HG03045 (cell line): Measurements from ENCODE around the gene SLC39A1.
"Not testable (repeated sequence)": the region's sequence is repeated elsewhere in the genome, so short reads cannot be mapped to it uniquely, and the experiment has no call there.

Experiments used
- ATAC-seq: cut with Tn5 transposase; IDR thresholded peaks from one replicate; pipeline ENCODE4 v1.9.1; 2021; ENCODE audit warnings: mild to moderate bottlenecking, moderate library complexity; ENCODE audit not compliant: unreplicated experiment

SLC39A1 gene, protein sequence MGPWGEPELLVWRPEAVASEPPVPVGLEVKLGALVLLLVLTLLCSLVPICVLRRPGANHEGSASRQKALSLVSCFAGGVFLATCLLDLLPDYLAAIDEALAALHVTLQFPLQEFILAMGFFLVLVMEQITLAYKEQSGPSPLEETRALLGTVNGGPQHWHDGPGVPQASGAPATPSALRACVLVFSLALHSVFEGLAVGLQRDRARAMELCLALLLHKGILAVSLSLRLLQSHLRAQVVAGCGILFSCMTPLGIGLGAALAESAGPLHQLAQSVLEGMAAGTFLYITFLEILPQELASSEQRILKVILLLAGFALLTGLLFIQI

DNA sequence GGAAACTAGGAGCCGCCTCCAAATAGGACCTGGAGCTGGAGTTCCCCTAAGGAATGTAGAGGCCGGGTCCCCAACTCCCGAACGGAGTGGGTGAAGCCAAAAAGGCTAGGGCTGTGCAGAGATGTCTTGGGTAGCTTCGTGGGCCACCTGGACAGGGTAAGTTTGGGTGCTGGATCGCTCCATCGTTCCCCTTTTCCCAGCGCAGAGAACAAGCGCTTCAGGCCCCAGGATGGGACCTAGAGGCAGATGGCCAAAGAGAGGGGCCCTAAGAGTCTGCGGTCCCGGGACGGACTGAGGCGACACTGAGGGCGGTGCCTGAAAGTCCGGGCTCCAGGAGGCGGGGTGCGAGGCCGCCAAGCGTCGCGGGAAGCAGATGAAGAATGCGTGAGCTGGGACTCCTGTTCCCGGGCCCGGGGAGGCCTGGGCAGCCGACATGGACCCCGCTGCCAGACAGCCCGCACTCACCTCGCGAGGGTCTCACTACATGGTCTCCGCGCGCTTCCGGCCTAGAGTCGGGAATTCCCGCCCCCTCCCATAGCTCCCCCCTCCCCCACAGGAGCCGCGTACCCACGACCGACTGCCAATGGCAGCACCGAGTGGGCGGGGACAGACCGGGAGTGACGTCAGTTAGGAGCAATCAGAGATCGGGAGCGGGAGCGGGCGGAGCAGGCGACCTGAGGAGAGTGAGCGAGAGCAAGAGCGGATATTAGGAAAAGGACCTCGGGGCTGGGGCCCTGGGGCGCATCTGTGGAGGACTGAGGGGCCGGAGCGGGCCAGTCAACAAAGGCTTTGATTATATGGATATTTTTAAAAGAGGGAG lies at the start of gene SLC39A1:
SLC39A1 (minus strand) TSS at position 508 of the 820 bp plus-strand sequence. CDS start 822 bp downstream, outside the sequence.
- ATAC-seq = peak; percentile 57

DNA sequence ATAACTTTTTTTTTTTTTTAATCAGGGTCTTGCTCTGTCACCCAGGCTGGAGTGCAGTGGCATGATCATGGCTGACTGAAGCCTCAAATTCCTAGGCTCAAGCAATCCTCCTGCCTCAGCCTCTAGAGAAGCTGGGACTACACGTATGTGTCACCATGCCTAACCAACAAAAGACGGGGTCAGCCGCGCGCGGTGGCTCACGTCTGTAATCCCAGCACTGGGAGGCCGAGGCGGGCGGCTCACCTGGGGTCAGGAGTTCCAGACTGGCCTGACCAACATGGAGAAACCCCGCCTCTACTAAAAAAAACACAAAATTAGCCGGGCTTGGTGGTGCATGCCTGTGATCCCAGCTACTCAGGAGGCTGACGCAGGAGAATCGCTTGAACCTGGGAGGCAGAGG lies 49.2 kb upstream of the SLC39A1 start:
- ATAC-seq = not testable (repeated sequence)

DNA sequence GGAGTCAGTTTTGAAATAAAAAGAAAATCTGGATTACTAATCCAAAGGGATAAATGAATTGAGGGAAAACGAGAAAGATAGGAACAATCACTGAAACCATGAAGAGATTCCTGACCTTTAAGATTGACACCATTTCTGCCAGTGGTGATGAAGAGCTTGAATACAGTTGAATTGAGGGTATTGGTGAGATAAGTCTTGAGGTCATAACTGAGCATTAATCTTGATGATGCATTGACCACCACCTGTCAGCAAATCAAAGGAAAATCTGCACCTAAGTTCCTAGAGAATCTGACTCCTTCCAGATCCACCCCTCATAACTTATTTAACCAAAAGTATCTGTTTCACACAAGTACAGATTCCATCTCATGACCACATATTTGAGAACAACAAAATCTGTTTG lies 48.8 kb upstream of the SLC39A1 start:
- ATAC-seq = no peak

DNA sequence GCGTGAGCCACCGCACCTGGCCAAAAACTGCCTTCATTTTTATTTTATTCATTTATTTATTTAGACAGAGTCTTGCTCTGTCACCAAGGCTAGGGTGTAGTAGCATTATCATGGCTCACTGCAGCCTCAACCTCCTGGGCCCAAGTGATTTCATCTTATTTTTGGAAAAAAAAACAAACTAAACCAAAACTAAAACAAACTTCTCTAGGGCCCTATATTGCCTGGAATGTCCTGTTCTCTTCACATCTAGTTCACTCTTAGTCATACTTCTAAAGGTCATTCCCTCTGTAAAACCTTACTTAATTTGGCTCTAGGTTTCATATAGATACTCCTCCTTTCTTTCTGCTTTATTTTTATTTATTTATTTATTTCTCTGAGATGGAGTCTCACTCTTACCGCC lies 42.8 kb upstream of the SLC39A1 start:
- no peak for ATAC-seq

DNA sequence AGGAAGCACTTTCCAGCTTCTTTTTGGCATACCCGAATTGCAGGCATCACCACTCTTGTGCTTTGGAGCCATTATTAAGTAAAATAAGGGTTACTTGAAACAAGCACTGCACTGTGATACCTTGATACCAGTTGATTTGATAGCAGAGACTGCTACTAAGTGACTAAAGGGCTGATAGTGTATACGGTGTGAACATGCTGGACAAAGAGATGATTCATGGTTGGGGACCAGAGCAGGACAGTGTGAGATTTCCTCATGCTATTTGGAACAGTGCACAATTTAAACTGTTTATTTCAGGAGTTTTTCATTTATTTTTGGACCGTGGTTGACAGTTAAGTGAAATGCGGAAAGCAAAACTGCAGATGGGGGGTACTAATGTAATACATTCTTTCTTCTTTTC lies 37.1 kb upstream of the SLC39A1 start:
- ATAC-seq = no peak

DNA sequence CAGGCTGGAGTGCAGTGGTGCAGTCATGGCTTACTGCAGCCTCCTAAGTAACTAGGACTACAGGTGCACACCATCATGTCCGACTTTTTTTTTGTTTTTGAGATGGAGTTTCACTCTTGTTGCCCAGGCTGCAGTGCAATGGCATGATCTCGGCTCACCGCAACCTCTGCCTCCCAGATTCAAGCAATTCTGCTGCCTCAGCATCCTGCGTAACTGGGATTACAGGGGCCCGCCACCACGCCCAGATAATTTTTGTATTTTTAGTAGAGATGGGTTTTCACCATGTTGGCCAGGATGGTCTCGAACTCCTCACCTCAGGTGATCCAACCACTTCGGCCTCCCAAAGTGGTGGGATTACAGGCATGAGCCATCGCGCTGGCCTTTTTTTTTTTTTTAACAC lies 33.5 kb upstream of the SLC39A1 start:
- not testable (repeated sequence) for ATAC-seq

DNA sequence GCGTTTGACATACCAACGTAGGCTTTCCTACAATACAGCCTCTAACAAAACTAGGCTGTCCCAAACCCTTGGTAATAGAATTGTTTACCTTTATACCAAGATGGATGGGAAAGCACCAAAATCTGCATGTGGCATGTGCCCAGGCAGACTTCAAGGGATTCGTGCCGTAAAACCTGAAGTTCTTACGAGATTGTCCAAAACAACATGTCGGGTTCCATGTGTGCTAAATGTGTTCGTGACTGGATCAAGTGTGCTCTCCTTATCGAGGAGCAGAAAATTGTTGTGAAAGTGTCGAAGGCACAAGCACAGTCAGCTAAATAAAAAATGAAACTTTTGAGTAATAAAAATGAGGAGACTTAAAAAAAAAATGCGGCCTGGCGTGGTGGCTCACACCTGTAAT lies 32.3 kb upstream of the SLC39A1 start:
- no peak for ATAC-seq

DNA sequence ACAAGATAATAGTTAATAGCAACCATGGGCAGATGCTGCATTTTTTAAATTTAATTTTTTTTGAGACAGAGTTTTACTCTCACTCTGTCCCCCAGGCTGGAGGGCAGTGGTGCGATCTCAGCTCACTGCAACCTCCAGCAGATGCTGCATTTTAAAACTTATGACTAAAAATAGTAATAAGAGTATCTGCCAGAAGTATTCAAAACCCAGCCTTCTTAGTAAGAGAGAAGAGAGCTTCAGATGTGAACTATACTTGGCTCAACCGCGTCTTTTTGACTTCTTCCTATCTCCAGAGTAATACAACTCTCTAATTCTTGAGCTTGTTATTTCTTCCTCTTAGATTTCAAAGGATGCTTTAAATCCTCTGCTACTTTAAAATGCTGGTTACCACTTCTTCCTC lies 31.9 kb upstream of the SLC39A1 start:
- ATAC-seq = no peak

DNA sequence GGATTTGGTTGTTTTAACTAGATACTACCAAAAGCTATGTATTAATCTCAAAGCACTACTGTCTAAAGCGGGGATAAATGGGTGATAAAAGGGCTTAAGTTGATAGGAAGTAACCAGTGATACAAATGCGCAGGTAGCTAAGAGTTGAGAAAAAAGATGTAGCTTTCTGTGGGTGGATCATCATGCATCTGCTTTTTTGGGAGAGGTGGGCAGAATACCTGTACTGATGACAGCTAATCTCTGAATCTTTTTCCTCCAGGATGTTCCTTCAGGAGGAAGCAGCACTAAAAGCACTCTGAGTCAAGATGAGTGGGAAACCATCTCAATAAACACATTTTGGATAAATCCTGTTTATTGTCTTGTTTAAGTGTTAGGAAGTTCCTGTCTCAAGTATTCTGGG lies 28.5 kb upstream of the SLC39A1 start:
- no peak for ATAC-seq

DNA sequence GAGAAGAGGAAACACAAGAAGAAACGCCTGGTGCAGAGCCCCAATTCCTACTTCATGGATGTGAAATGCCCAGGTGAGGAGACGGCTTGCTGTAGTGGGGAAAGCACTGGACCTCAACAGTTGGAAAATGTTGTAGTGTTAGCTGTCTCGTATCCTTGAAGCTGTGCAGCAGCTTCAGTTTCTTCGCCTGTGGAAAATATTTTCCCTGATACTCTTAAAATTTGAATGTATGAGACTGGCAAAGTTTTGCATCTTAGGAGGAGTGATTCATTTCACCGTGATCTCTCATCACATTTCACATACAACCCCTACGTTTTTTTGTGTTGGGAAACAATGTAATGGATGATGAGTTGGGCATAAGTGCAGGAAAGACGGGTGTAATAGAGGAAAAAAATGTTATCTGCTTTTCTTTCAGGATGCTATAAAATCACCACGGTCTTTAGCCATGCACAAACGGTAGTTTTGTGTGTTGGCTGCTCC lies 27.9 kb upstream of the SLC39A1 start:
- ATAC-seq = no peak

DNA sequence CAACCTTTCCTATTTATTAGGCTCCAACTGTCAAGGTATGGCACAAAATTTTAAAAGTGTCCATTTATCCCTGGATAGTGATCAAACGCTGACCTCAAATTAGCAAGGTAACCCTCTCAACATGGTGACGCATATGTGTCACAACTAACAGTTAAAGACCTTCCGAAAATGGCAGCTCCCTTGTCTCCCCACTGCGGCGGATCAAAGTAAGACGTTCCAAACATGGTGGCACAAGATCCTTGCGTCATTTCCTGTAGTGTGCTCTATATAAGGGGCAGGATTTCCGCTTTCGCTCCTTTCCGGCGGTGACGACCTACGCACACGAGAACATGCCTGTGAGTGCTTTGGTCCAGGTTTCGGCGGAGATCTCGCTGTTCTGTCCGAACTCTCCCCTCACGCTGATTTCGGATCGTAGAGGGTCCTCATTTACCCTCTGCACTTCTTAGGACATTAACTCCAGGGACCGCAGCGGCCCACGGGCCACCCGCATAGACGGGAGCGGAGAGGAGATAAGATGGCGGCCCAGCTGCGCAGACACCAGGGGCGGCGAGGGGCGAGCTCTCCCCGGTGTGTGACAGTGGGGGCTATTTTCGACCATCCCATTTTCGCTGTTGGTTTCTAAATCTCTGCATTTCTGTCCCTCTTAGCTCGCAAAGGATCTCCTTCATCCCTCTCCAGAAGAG lies 27.3 kb upstream of the SLC39A1 start, which contains the start of gene RPS27:
RPS27 (plus strand) TSS at position 295 of the 683 bp plus-strand sequence; CDS start at position 330, 35 bp downstream.
- peak; percentile 70 for ATAC-seq

DNA sequence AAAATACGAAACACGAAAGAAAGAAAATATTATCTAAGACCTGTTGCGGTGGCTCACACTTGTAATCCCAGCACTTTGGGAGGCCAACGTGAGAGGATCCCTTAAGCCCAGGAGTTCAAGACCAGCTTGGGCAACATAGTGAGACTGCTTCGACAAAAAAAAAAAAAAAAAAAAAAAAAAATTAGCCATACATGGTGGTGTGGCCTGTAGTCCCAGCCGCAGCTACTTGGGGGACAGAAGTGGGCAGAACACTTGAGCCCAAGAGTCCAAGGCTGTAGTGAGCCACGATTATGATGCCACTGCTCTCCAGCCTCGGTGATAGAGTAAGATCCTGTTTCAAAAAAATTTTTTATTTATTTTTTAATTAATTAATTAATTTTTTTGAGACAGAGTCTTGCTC lies 24.3 kb upstream of the SLC39A1 start:
- ATAC-seq = no peak

DNA sequence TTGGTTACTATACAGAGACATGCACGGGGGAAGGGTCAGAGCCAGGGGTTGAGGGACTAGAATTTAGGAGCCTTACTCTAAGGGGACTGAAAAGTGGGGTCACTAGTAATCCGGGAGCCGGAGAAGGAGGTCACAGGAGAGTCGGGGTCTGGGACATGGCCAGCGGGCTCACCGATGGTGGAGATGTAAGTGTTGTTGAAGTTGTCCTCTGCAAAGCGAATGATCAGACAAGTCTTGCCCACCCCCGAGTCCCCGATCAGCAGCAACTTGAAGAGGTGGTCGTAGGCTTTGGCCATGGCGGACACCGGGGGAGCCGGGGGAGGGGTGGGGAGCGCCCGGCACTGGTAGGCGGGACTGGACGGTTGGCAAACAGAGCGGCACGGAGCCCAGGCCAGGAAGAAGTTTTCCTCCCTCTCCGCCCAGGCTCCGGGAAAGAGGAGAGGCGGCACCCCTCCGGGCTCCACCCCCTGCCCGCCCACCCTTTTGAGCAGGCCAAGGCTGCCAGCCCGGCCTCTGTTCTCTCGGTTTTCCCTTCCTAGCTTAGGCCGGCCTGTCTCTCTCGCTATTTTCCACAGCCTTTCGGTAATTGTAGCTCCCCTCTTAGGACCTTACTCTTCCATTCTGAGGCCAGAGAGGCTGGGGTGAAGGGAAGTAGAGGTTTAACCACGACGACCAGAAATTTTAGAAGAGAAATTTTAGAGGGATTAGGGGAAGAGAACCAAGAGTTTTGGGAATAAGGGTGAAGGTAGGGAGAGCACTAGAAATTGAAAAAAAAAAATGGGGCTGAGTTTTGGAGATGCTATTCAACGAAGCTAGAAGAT lies 22.8 kb upstream of the SLC39A1 start, which contains the start of gene RAB13:
RAB13 (minus strand) TSS at position 399 of the 821 bp plus-strand sequence; CDS start at position 296, 103 bp downstream.
- ATAC-seq = no peak

DNA sequence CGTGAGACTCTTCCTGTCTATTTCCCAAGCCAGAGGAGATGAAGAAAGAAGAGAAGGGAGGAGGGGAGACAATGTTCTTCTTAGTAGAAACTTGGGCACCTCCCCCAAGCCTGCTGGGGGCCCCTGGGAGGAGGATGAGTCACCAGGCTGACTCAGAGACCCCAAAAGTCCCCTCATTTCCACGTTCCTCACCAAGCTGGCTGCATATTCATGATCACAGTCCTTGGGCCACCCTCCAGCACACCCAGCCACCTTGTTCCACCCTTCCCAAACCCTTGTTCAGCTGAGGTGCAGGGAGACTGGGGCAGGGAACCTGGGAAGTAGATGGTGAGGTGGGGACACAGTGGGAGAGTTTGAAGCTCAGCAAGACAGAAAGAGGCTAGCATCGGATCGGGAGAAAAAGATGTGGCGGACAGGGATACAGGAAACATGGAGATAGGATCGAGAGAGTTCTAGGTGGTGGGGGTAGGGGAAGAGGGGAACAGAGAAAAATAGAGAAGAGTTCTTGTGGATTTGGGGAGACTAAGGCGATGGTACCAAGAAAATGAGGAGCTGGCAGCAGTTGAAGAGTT lies 22.1 kb upstream of the SLC39A1 start:
- no peak for ATAC-seq

DNA sequence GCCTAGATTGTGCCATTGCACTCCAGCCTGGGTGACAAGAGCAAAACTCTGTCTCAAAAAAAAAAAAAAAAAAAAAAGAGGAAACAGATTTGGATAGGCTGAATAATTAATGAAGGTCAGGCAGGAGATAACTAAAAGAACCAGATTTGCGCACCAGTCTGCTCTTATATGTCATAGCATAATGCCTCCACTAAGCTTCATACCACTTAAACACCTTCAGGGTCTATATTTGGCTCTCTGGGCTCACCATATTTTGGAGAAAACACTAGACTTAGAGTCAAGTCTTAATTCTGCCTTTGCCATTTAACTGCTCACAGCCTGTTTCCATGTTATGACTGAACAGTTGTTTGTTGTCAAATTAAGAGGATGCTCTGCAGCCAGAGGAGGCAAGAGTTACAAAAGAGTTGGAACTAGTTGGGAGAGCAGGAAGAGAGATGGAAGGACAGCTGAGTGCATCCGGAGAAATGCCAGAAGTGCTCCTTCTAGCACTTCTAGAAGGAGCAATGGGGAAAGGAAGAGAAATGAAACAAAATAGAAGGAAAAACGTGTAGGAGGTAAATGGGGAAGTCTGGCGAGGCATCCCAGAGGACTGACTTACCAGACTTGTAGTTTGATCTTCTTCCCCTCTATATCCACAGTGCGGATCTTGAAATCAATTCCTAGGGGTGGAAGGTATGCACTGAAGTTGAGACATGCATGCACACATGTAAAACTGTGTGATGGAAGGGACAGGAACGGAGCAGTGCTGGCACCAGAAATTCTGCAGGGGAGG lies 21.0 kb upstream of the SLC39A1 start:
- ATAC-seq = no peak

DNA sequence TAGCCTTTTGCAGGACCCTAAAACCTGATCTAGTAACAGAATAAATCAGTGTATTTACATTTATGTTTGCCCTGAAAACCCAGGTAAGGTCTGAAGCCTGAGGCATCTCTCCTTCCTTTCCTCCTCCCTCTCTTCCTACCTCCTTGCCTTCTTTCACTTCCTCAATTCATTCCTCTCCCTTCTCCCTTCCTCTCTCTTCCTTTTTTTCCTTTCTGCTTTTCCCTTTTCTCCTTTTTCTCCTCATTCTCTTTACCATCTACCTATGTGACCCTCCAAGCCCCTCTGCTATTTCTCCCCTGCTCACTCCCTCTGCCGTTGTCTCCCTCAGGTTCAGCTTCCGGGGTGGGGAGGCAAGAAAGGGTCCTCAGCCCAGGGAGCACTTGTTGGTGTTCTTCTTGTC lies 18.4 kb upstream of the SLC39A1 start:
- ATAC-seq = not testable (repeated sequence)

DNA sequence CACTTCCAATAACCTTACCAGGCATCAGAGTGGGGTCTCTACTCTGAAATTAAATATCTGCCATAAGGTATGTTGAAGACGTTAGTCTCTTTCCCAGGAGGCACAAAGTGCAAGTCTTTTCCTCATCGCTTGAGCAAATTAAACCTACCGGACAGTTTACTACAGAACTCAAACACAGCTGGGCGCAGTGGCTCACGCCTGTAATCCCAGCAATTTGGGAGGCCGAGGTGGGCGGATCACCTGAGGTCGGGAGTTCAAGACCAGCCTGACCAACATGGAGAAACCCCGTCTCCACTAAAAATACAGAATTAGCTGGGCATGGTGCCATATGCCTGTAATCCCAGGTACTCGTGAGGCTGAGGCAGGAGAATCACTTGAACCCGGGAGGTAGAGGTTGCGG lies 15.8 kb upstream of the SLC39A1 start:
- ATAC-seq = not testable (repeated sequence)

DNA sequence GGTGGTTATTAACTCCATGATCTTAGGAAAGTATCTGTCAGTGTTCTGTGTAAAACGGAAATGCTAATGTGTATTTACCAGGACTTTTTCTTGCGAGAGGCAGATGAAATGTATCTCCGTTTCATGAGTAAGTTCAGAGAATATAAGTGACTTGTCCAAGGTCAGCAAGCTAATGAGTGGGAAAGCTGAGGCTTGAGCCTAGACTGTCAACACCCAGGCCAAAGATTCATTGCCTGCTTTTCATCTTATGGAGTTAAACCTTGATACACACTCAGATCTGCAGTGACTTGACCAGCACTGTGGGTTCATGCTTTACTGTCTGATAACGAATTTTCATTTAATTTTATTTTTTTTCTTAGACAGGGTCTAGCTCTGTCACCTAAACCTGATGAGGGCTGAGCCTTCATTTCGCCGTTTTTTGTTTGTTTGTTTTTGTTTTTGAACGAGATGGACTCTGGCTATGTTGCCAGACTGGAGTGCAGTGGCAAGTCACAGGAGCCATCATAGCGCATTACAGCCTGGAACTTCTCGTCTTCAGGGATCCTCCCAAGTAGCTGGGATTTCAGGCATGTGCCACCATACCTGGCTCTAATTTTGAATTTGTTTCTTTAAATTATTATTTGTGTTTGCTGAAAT lies 15.1 kb upstream of the SLC39A1 start:
- ATAC-seq = no peak
